SH-SY5Y (cell line): ENCODE data around the gene GAK.

ENCODE experiments used
- GATA2 ChIP-seq: IDR thresholded peaks from 2 replicates; pipeline ENCODE4 v1.6.1; 2011; ENCODE audit warnings: mild to moderate bottlenecking, low read depth, low read length
- GATA3 ChIP-seq: IDR thresholded peaks from 2 replicates; pipeline ENCODE4 v1.6.1; 2011; ENCODE audit warnings: low read depth, mild to moderate bottlenecking, low read length, moderate library complexity

GRCh38 chr4:915595-915994 is 16.5 kb downstream of the GAK start:
- TF ChIP-seq GATA3 (no peak), GATA2 (no peak)
